Left ventricle myocardium superior (tissue), 1 donor: ENCODE data around the gene ZNF71. TPM values are rescaled to one million over a fixed set of nuclear protein-coding genes. Genes with fewer than 3 reads are reported as not detected.

Source experiments
- ATAC-seq: fragments of 200-7000 bp; cut with Tn5 transposase; one replicate; pipeline ENCODE4 v1.9.1; 2020; ENCODE audit warnings: mild to moderate bottlenecking, moderate library complexity
- DNase-seq: peaks from one replicate; pipeline ENCODE4 v3.0.0-alpha.2; 2020
- intact Hi-C: fragments of 100-400 bp; cut with micrococcal nuclease; formaldehyde crosslinking; loops from one replicate; pipeline ENCODE4 v1.11.0; 2022
- total RNA-seq: library from RNA; stranded (reverse); fragmentation: NEBNext Ultra II Directional; extraction: Animal tissue kit (Norgen Biotek cat#: 25700); gene quantifications from one replicate; pipeline ENCODE4 v1.2.1, GENCODE V29; 2021
- donor health status: DM: no; HTN: yes; CAD: no; lungs with severe emphysema.

ZNF71 gene
- total RNA-seq, 1 donor from 2014 or later: 6.6 TPM

GRCh38 chr19:56613639-56614038 is 18.5 kb downstream of the ZNF71 start:
- DNase-seq (no peak), ATAC-seq (no peak)
- intact Hi-C loops: no loop called here

DNA sequence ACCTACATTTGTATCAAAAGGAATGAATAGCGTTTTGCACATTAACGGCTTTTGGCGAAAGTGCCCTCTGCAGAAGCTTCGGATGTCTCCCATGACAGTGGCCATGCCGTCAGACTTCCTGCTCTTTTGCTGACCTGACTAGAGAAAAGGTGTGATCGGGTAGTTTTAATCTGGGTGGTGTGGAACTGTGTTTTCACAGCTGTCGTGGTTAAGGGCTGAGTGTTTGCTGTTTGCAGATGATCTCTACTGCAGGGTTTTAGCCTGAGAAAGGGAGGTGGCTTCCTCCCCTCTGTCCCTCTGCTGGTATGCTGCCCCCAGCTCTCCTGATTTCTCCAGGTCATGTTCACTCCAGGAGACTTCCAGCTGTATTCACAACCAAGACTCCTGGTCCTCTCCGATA is 22.4 kb downstream of the ZNF71 start:
- ATAC-seq: no peak
- intact Hi-C loops: no loop called here
- no peak for DNase-seq

DNA sequence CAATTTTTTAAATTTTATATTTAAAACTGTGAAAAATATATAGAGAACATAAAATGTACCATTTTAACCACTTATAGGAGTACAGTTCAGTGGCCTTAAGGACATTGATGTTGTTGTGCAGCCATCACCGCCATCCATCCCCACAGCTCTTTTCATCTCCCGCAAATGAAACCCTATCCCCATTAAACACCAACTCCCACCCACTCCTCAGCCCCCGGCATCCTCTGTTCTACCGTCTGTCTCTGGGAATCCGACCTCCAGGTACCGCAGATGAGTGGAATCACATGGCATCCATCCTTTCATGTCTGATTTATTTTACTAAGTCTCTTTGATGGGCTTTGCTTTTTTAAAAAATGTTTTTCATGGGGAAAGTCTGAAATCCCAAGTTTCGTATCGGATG is 24.0 kb downstream of the ZNF71 start:
- DNase-seq (no peak), ATAC-seq (no peak)
- intact Hi-C loops: no loop called here

DNA sequence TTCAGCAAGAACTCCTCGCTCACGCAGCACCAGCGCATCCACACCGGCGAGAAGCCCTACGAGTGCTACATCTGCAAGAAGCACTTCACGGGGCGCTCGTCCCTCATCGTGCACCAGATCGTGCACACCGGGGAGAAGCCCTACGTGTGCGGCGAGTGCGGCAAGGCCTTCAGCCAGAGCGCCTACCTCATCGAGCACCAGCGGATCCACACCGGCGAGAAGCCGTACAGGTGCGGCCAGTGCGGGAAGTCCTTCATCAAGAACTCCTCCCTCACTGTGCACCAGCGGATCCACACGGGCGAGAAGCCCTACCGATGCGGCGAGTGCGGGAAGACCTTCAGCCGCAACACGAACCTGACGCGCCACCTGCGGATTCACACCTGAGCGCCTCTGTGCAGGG is 27.3 kb downstream of the ZNF71 start:
- DNase-seq (no peak), ATAC-seq (no peak)
- intact Hi-C loops: no loop called here

DNA sequence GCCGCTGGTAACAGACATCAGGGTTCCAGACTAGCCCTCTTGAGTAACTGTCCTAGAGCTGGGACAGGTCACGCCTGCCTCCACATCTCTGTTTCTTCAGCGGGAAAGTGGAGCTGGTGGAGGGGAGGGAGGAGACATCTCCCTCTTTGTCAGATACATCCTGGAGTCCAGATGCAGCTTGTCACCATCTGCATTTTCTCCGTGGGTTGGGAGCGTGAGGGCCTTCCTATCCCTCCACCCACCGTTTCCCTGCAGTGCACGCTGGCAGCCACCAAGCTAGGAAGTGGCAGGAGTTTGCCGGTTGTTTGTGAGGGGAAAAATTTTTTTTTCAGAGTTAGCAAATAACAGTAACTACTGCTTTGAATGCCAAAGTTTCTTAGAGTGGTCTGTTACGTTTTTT is 27.9 kb downstream of the ZNF71 start:
- DNase-seq (no peak), ATAC-seq (no peak)
- intact Hi-C loops: no loop called here

GRCh38 chr19:56625708-56626107 is 30.6 kb downstream of the ZNF71 start:
- DNase-seq (no peak), ATAC-seq (no peak)
- intact Hi-C loops: no loop called here

DNA sequence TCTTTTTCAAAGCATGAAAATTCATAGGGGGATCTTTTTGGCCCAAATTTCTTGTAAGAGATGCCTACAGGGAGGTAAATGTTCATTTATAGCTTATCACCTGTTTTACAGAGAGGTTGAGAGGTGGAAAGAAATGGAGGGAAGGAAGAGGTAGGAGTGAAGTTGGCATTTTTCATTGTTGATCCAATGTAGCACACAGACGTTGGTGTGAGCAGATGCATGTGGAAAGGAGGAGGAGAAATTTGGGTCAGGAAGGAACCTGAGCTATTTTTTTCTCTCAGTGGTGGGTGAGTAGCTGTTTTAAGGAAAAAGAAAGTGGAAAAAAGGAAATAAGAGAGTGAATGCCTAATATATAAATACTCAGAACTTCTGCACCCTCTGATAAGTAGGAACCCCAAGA is 37.9 kb downstream of the ZNF71 start:
- DNase-seq: no peak
- intact Hi-C loops: no loop called here
- ATAC-seq: no peak

- ATAC-seq (peak; percentile 92), DNase-seq (peak; percentile 85)
- intact Hi-C loops: no loop called here
Measured at GRCh38 chr19:56637976-56638555, 43.0 kb downstream of the ZNF71 start.

GRCh38 chr19:56639217-56639616 is 44.1 kb downstream of the ZNF71 start:
- no peak for ATAC-seq
- intact Hi-C loops: no loop called here

DNA sequence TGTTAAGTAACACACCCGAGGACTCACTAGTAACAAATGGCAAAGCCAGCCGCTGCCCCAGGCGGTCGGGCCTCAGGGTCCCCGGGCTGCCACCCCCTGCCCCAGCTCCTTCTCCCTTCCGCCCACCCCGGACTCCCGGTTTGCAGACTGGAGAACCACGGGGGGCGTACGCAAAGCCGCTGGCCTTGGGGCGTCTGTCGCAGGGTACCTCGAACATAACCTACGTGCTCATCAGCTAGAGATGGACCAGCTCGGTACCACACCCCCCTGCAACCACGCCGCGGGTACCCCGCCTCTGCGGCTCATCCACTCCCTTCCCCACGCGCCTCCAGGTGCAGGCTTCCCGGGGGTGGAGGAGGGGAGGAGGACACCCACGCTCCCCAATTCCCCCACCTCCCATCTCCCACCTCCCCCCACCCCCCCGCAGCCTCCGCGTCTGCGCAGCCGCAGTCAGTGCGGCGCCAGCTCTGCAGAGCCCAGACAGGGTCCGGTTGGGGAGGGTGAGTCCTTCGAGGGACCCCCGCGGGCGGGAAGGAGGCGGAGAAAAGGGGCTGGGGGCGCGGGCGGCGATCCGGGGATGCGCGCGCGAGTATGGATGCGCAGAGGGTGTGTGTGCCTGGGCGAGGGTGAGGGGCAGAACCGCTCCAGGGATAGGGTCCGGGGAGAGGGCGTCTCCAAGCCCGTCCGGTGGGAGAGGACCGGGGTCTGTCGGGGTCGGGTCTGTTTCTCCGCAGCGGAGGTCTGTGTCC is 47.8 kb downstream of the ZNF71 start, which contains the start of gene SMIM17:
TSS of gene SMIM17 (plus strand) at position 449 of the 749 bp plus-strand sequence. CDS start 2,509 bp downstream, outside the sequence.
- no peak for ATAC-seq
- no peak for DNase-seq
- intact Hi-C loops: no loop called here

More at GRCh38 chr19:56639217-56639616, 44.1 kb downstream of the ZNF71 start:
- no peak for DNase-seq

GRCh38 chr19:56643460-56643955 is 48.4 kb downstream of the ZNF71 start:
- intact Hi-C loops: no loop called here
- DNase-seq: no peak
- no peak for ATAC-seq

- no peak for DNase-seq
- no peak for ATAC-seq
- intact Hi-C loops: no loop called here
Measured at GRCh38 chr19:56654151-56654550, 59.0 kb downstream of the ZNF71 start.

DNA sequence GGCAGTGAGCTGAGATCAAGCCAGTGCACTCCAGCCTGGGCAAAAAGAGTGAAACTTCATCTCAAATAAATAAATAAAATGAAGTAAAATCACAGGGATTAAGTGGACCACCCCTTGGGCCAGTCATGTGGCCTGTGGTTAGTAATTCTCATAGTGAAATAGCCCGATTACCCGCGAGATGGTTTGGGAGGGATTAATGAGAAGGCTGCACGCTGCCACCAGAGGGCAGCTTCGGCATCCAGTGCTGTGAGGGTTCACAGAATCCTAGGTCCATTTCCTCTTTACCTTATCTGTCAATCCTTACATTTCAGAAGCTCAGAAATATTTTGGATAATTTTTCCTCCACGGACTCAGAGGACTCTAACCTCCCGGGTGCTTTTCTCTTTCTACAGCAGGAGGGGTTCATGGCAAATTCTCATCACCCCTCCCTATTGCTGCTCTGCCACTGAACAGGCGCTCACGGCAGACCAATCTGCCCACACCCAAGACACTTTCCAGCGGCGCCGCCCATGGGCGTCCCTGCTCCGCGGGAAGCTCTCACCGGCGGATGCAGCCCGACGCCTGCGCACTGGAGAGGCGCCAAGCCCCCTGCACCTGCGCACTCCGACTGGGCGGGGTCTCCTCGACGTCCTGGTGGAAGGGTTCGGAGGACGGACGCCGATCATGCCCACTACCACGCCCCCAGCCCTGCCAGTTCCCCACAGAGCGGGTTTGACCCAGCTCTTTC is 65.4 kb downstream of the ZNF71 start:
- intact Hi-C loops: no loop called here
- DNase-seq (peak; percentile 54), ATAC-seq (peak; percentile 76)

DNA sequence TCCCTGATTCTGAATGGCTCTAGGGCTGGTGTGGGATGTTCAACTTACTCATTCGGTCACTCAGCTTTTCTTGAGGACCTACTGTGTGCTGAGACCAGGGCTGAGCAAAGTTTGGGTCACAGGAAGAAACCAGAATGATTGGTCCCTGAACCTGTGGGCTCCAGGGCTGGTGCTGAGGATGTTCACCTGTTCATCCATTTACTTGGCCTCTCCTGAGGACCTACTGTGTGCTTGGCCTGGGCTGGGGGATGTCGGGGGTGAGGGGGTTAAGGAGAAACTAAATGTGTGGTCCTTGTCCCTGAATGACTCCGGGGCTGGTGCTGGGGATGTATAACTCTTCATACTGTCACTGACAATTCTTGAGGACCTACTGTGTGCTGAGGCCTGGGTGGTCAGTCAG is 66.1 kb downstream of the ZNF71 start:
- intact Hi-C loops: no loop called here

GRCh38 chr19:56663931-56664500 is 68.9 kb downstream of the ZNF71 start:
- no peak for DNase-seq
- intact Hi-C loops: no loop called here
- ATAC-seq: no peak

More for the DNA sequence above, 66.1 kb downstream of the ZNF71 start:
- ATAC-seq: no peak
- no peak for DNase-seq

DNA sequence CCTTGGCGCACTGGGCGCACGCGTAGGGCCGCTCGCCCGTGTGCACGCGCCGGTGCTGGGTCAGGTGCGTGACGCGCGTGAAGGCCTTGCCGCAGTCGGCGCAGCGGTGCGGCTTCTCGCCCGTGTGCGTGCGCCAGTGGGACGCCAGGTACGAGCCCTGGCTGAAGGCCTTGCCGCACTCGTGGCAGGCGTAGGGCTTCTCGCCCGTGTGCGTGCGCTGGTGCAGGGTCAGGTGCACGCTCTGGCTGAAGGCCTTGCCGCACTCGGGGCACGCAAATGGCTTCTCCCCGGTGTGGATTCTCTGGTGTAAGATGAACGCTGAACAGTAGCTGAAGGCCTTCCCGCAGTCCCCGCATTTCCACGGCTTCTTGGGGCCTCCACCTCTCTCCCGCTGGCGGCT is 69.4 kb downstream of the ZNF71 start:
- ATAC-seq (no peak), DNase-seq (no peak)
- intact Hi-C loops: no loop called here

DNA sequence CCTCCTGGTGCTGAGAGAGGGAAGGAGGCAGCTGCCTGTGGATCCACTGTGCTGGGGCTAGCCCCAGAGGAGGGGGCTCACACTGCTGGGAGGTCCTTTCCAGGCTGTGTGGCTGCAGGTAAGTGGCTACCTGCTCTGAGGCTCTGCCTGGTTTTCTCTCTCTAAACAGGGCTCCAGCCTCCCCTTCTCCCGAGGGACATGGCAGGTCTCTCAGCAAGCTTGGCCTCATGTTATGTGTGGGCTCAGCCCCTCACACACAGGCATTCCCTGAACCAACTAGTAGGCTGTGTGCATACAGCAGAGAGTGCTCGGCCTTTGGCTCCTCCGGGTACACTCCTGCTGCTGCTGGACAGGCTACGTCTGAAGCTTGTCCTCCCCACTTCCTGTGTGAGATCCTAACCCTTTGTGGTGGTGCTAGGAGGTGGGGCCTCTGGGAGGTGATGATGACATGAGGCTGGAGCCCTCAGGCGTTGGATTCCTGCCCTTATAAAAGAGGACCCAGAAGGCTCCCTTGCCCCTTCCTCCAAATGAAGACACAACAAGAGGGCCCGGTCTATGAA is 72.3 kb downstream of the ZNF71 start:
- intact Hi-C loops: no loop called here
- no peak for ATAC-seq
- DNase-seq: no peak

GRCh38 chr19:56668676-56669075 is 73.6 kb downstream of the ZNF71 start:
- ATAC-seq (no peak), DNase-seq (no peak)
- intact Hi-C loops: no loop called here

- intact Hi-C loops: no loop called here
- no peak for ATAC-seq
- DNase-seq: no peak
Measured at GRCh38 chr19:56670401-56670960, 75.4 kb downstream of the ZNF71 start.
